ENCODE results near the gene PMIS2.

The PMIS2 gene

GRCh38 chr19:35628565-35629331 is 42.8 kb downstream of the PMIS2 start, which contains the start of gene RBM42:
RBM42 (plus strand) TSS chr19:35629036; CDS start chr19:35629154, 118 bp downstream.
- peak within 1 kb of the TSS; percentile 90 to 91 for H3K27ac ChIP-seq
- H3K4me3 ChIP-seq: peak within 1 kb of the TSS; percentile 88
- TF ChIP-seq CTCF (IDR thresholded peaks at IDR 0.05): no peak
- DNase-seq (ENCODE audit: low spot score): peak; percentile 99

- Histone ChIP-seq H3K27ac (peak overlapping the region; percentile 90 to 91), H3K4me3 (peak overlapping the region; percentile 88)
- no peak for TF ChIP-seq CTCF (IDR thresholded peaks at IDR 0.05)
- DNase-seq (ENCODE audit: low spot score): no peak
Measured at GRCh38 chr19:35629332-35629633, 43.3 kb downstream of the PMIS2 start.

GRCh38 chr19:35633727-35634440 is 47.9 kb downstream of the PMIS2 start:
- peak; percentile 57 for DNase-seq (ENCODE audit: low spot score)
- Histone ChIP-seq H3K4me3 (no peak overlapping the region), H3K27ac (no peak overlapping the region)
- no peak for TF ChIP-seq CTCF (IDR thresholded peaks at IDR 0.05)

GRCh38 chr19:35636651-35637050 is 50.7 kb downstream of the PMIS2 start:
- Histone ChIP-seq H3K4me3 (no peak overlapping the region), H3K27ac (no peak overlapping the region)
- no peak for DNase-seq (ENCODE audit: low spot score)
- no peak for TF ChIP-seq CTCF (IDR thresholded peaks at IDR 0.05)
